Measurements from ENCODE around the gene FUS. TPM values are rescaled to one million over a fixed set of nuclear protein-coding genes. Genes with fewer than 3 reads are reported as not detected.

The FUS gene
- total RNA-seq, 2 donors from 2014 or later = 48.6 to 87.5 TPM

GRCh38 chr16:31223044-31223443, 43.1 kb downstream of the FUS start:
- no peak for TF ChIP-seq POLR2A (IDR thresholded peaks at IDR 0.05)
- no peak for TF ChIP-seq CTCF (IDR thresholded peaks at IDR 0.05)
- no peak for TF ChIP-seq POLR2AphosphoS5 (IDR thresholded peaks at IDR 0.05)
- intact Hi-C loops (cut with DNase I) = no loop called here
- Histone ChIP-seq H3K4me1 (replicated peaks) (no peaks in the 10 kb centered on the region), H3K27ac (no peak overlapping the region), H3K36me3 (no peaks in the 10 kb centered on the region), H3K9me3 (no peaks in the 10 kb centered on the region), H3K27me3 (replicated peaks; ENCODE audit: insufficient read depth) (peaks cover 2% of the 10 kb centered on the region), H3K4me3 (no peak overlapping the region)
- 98% methylated on average over 5 of the region's 5 CpGs for WGBS
- DNase-seq (ENCODE audit: low spot score) = no peak

- no peak overlapping the region for H3K4me3 ChIP-seq
- 82% methylated on average over 80 of the region's 80 CpGs for WGBS
- intact Hi-C loops (cut with DNase I) = no loop called here
Observed at GRCh38 chr16:31224092-31224955, 44.4 kb downstream of the FUS start.

GRCh38 chr16:31225193-31225592, 45.3 kb downstream of the FUS start:
- Histone ChIP-seq H3K27me3 (replicated peaks; ENCODE audit: insufficient read depth) (peaks cover 2% of the 10 kb centered on the region), H3K36me3 (no peaks in the 10 kb centered on the region), H3K4me1 (replicated peaks) (no peaks in the 10 kb centered on the region), H3K4me3 (no peak overlapping the region), H3K9me3 (no peaks in the 10 kb centered on the region), H3K27ac (no peak overlapping the region)
- TF ChIP-seq CTCF (IDR thresholded peaks at IDR 0.05) (no peak), POLR2A (IDR thresholded peaks at IDR 0.05) (no peak), POLR2AphosphoS5 (IDR thresholded peaks at IDR 0.05) (no peak)
- intact Hi-C loops (cut with DNase I) = no loop called here
- WGBS = 89% methylated on average over 3 of the region's 3 CpGs
- DNase-seq (ENCODE audit: low spot score) = no peak

More at GRCh38 chr16:31224092-31224955, 44.4 kb downstream of the FUS start:
- no peaks in the 10 kb centered on the region for H3K36me3 ChIP-seq
- H3K4me1 ChIP-seq (replicated peaks) = no peaks in the 10 kb centered on the region
- no peak for DNase-seq (ENCODE audit: low spot score)
- H3K27me3 ChIP-seq (replicated peaks; ENCODE audit: insufficient read depth) = peaks cover 2% of the 10 kb centered on the region
- no peak overlapping the region for H3K27ac ChIP-seq
- TF ChIP-seq POLR2A (IDR thresholded peaks at IDR 0.05) = no peak
- TF ChIP-seq POLR2AphosphoS5 (IDR thresholded peaks at IDR 0.05) = no peak
- no peak for TF ChIP-seq CTCF (IDR thresholded peaks at IDR 0.05)
- H3K9me3 ChIP-seq = no peaks in the 10 kb centered on the region

- Histone ChIP-seq H3K36me3 (no peaks in the 10 kb centered on the region), H3K27ac (no peak overlapping the region), H3K27me3 (replicated peaks; ENCODE audit: insufficient read depth) (no peaks in the 10 kb centered on the region), H3K9me3 (no peaks in the 10 kb centered on the region), H3K4me3 (no peak overlapping the region), H3K4me1 (replicated peaks) (no peaks in the 10 kb centered on the region)
- no peak for DNase-seq (ENCODE audit: low spot score)
- TF ChIP-seq CTCF (IDR thresholded peaks at IDR 0.05) (no peak), POLR2AphosphoS5 (IDR thresholded peaks at IDR 0.05) (no peak), POLR2A (IDR thresholded peaks at IDR 0.05) (no peak)
- 97% methylated on average over 4 of the region's 4 CpGs for WGBS
- intact Hi-C loops (cut with DNase I) = no loop called here
Observed at GRCh38 chr16:31228206-31228605, 48.3 kb downstream of the FUS start.

- no peak overlapping the region for H3K4me3 ChIP-seq
- H3K36me3 ChIP-seq = no peaks in the 10 kb centered on the region
- H3K27ac ChIP-seq = no peak overlapping the region
- no peaks in the 10 kb centered on the region for H3K4me1 ChIP-seq (replicated peaks)
- TF ChIP-seq POLR2AphosphoS5 (IDR thresholded peaks at IDR 0.05) (no peak), POLR2A (IDR thresholded peaks at IDR 0.05) (no peak), CTCF (IDR thresholded peaks at IDR 0.05) (no peak)
- WGBS = 43% methylated on average over 10 of the region's 10 CpGs
- DNase-seq (ENCODE audit: low spot score) = no peak
- no peaks in the 10 kb centered on the region for H3K27me3 ChIP-seq (replicated peaks; ENCODE audit: insufficient read depth)
- H3K9me3 ChIP-seq = no peaks in the 10 kb centered on the region
- intact Hi-C loops (cut with DNase I) = no loop called here
Observed at GRCh38 chr16:31229501-31229900, 49.6 kb downstream of the FUS start.

Data from prostate gland (tissue), 2 donors.